ENCODE measurements around the gene P2RX6.

The P2RX6 gene

DNA sequence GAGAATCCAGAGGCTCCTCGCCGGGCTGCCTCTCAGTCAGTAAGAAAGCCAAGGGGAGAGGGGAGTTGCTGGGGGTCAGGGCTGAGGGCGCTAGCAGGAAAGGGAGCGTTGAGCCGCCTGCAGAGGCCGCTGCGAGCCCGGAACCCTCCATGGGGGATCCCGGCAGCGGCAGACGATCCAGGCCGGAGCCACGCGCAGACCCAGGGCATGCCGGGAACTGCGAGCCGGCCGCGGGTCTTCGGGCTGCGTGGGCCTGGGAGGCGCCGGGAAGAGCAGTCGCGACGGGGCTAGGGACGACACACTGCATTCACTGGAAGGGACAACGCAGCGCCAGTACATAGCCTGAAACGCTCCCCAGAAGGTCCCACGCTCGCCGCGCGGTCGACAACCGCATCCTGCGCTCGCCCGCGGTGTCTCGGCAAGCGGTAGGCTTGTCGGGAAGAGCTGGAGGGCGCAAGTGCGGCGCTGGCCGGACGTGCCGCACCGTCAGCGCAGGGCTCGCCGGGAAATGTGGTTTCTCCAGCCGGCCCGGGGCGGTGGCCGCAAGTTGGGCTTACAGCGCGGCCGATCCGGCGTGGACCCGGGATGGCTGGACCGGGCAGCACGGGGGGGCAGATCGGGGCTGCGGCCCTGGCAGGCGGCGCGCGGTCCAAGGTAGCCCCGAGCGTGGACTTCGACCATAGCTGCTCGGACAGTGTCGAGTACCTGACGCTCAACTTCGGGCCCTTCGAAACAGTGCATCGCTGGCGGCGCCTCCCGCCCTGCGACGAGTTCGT is 33.0 kb upstream of the P2RX6 start, which contains the start of gene LZTR1:
Gene LZTR1 (plus strand): TSS at position 511 of the 776 bp plus-strand sequence. CDS start 75 bp downstream, at position 586.
- peak within 1 kb of the TSS; percentile 75 for H3K9ac ChIP-seq (ENCODE audit: low read length)
- peak within 1 kb of the TSS; percentile 54 for H3K27ac ChIP-seq (ENCODE audit: low read length)

DNA sequence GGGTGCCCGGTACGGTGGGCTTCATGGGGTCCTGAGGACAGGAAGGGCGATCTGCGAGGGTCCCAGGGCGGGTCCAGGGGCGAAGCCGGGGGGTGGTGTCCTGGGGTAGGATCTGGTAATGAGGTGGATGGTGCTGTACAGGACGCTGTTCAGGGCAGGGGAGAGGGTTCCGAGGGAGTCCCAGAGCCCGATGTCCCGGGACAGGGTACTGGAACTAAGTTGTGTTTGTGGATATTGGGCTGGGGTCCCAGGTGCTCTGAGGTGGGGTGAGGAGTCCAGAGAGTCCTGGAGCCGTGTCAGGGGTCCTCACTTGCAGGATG is 32.4 kb upstream of the P2RX6 start:
- Histone ChIP-seq H3K27ac (ENCODE audit: low read length) (no peak overlapping the region), H3K36me3 (ENCODE audit: control insufficient read depth, low read depth, low read length) (peaks cover 5% of the 10 kb centered on the region), H3K27me3 (ENCODE audit: control insufficient read depth, insufficient read depth, low read length) (peaks cover 13% of the 10 kb centered on the region), H3K4me1 (ENCODE audit: control insufficient read depth, low read depth, low read length) (peaks cover 10% of the 10 kb centered on the region), H3K9ac (ENCODE audit: low read length) (peak overlapping the region; percentile 75), H3K4me3 (ENCODE audit: low read length) (peak overlapping the region; percentile 79), H3K9me3 (ENCODE audit: control insufficient read depth, low read depth, low read length) (peaks cover 7% of the 10 kb centered on the region)

More for the DNA sequence above, 33.0 kb upstream of the P2RX6 start, which contains the start of gene LZTR1:
- Histone ChIP-seq H3K27me3 (ENCODE audit: control insufficient read depth, insufficient read depth, low read length) (peaks cover 13% of the 10 kb centered on the region), H3K9me3 (ENCODE audit: control insufficient read depth, low read depth, low read length) (peaks cover 7% of the 10 kb centered on the region), H3K4me3 (ENCODE audit: low read length) (peak within 1 kb of the TSS; percentile 79), H3K36me3 (ENCODE audit: control insufficient read depth, low read depth, low read length) (peaks cover 5% of the 10 kb centered on the region), H3K4me1 (ENCODE audit: control insufficient read depth, low read depth, low read length) (peaks cover 10% of the 10 kb centered on the region)

DNA sequence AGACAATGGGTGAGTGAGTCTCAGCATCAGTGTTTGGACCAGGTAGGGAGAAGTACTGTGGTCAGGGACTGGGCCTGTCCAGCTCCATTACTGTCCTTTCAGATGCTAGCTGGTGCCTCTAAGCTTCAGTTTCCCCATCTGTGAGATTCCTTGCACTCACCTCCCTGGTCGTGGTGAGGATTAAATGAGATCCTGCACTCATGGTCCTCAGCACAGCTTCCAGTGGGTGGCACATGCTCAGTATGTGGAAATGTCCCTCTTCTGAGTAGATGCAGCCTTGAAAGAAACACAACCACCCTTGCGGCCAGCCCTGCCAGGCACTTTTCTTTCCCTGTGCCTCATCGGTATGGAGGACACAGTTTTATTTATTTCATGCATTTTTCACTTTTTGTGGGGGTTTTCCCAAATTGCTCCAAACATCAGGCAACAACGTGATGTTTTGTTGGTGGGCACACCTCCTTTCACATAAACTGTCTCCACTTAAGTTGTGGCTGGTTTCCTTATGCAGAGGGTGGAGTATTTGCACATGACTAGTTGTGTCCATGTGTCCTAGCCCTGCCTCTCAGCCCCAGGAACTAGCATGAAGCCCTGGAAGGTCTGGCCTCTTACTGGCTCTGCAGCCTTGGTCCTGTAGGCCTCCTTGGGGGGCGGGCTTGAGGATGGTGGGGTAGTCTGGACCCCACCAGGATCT is 31.7 kb upstream of the P2RX6 start:
- no peak overlapping the region for H3K9ac ChIP-seq (ENCODE audit: low read length)
- H3K27me3 ChIP-seq (ENCODE audit: control insufficient read depth, insufficient read depth, low read length): peaks cover 12% of the 10 kb centered on the region
- H3K27ac ChIP-seq (ENCODE audit: low read length): no peak overlapping the region
- peak overlapping the region; percentile 79 for H3K4me3 ChIP-seq (ENCODE audit: low read length)
- H3K9me3 ChIP-seq (ENCODE audit: control insufficient read depth, low read depth, low read length): peaks cover 6% of the 10 kb centered on the region
- peaks cover 10% of the 10 kb centered on the region for H3K4me1 ChIP-seq (ENCODE audit: control insufficient read depth, low read depth, low read length)
- peaks cover 5% of the 10 kb centered on the region for H3K36me3 ChIP-seq (ENCODE audit: control insufficient read depth, low read depth, low read length)

DNA sequence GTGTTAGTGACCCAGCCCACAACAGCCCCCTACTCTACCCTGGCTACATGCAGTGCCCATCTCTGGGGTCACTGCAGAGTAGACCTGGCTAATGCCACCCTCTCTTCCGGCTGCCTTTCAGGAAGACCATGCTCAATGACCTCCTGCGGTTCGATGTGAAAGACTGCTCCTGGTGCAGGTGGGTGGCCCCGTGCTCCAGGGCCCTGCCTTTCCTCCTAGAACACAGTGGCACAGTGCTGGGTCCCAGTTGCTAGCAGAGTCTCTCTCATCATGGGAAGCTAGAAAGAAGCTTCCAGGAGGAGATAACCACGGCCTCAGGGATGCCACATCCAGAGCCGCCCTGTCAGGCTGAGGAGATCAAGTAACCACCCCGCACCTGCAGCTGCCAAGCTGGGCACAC is 29.2 kb upstream of the P2RX6 start:
- no peak overlapping the region for H3K9ac ChIP-seq (ENCODE audit: low read length)
- H3K27ac ChIP-seq (ENCODE audit: low read length): no peak overlapping the region
- H3K9me3 ChIP-seq (ENCODE audit: control insufficient read depth, low read depth, low read length): no peaks in the 10 kb centered on the region
- no peak overlapping the region for H3K4me3 ChIP-seq (ENCODE audit: low read length)
- H3K36me3 ChIP-seq (ENCODE audit: control insufficient read depth, low read depth, low read length): peaks cover 5% of the 10 kb centered on the region
- no peaks in the 10 kb centered on the region for H3K27me3 ChIP-seq (ENCODE audit: control insufficient read depth, insufficient read depth, low read length)
- peaks cover 10% of the 10 kb centered on the region for H3K4me1 ChIP-seq (ENCODE audit: control insufficient read depth, low read depth, low read length)

DNA sequence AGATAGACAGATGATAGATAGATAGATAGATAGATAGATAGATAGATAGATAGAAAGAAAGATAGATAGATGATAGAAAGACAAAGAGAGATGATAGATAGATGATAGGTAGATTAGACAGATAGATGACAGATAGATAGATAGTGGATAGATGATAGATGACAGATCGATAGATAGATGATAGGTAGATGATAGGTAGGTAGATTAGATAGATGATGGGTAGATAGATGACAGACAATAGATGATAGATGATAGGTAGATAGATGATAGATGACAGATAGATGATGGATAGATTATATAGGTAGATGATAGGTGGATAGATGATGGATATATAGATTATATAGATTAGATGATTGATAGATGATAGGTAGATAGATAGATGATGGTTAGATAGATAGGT is 28.6 kb upstream of the P2RX6 start:
- peaks cover 7% of the 10 kb centered on the region for H3K4me1 ChIP-seq (ENCODE audit: control insufficient read depth, low read depth, low read length)
- H3K4me3 ChIP-seq (ENCODE audit: low read length): no peak overlapping the region
- H3K36me3 ChIP-seq (ENCODE audit: control insufficient read depth, low read depth, low read length): peaks cover 5% of the 10 kb centered on the region
- no peaks in the 10 kb centered on the region for H3K9me3 ChIP-seq (ENCODE audit: control insufficient read depth, low read depth, low read length)
- H3K9ac ChIP-seq (ENCODE audit: low read length): no peak overlapping the region
- H3K27me3 ChIP-seq (ENCODE audit: control insufficient read depth, insufficient read depth, low read length): no peaks in the 10 kb centered on the region
- no peak overlapping the region for H3K27ac ChIP-seq (ENCODE audit: low read length)

DNA sequence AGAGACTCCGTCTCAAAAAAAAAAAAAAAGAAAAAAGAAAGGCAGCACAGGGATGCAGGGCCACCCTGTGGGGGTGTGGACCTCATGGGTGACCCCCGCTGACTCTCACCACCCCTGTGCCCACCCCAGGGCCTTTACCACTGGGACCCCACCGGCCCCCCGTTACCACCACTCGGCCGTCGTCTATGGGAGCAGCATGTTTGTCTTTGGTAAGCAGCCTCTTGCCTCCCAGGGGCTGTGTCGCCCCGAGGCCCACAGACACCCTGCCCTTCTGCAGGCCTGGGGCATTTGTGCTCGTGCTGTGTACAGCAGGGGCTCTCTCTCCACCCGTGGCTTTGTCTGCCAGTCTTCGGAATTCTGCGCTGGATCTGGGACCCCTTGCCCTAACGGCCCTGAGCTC is 27.6 kb upstream of the P2RX6 start:
- Histone ChIP-seq H3K27ac (ENCODE audit: low read length) (no peak overlapping the region), H3K4me3 (ENCODE audit: low read length) (no peak overlapping the region), H3K4me1 (ENCODE audit: control insufficient read depth, low read depth, low read length) (peaks cover 4% of the 10 kb centered on the region), H3K9ac (ENCODE audit: low read length) (no peak overlapping the region), H3K27me3 (ENCODE audit: control insufficient read depth, insufficient read depth, low read length) (no peaks in the 10 kb centered on the region), H3K36me3 (ENCODE audit: control insufficient read depth, low read depth, low read length) (peaks cover 5% of the 10 kb centered on the region), H3K9me3 (ENCODE audit: control insufficient read depth, low read depth, low read length) (no peaks in the 10 kb centered on the region)

DNA sequence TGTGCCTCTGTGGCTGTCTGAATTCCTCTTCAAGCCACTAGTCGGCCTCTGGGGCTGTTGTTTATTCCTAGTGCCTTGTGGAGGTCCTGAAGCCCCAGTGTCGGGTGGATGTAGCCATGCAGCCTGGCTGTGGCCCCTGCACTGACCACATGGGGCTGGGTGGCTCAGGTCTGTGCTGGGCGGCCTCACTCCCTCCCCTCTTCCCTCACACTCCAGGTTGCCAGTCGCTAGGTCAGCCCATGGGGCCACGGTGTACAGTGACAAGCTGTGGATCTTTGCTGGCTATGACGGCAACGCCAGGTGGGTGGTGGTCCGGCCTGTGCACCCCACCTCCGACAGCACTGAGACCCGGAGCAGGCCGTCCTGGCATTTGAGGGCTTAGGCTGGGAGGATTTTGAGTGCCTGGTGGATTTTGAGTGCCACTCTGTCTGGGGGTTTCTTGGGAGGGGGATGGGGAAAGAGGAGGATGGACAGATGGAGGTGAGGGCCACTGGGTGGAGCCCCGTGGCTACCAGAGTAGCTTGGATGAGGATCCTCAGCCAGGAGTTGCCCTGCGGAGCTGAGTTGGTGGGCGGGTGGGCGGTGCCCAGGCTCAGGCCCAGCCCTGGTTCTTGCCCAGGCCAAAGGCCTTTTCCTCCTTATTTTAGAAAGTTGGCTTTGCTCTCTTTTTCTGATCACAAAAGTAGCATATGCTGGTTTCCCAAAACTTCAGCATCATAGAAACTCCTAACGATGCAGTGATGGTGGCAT is 26.2 kb upstream of the P2RX6 start:
- Histone ChIP-seq H3K27me3 (ENCODE audit: control insufficient read depth, insufficient read depth, low read length) (no peaks in the 10 kb centered on the region), H3K27ac (ENCODE audit: low read length) (no peak overlapping the region), H3K4me3 (ENCODE audit: low read length) (no peak overlapping the region), H3K4me1 (ENCODE audit: control insufficient read depth, low read depth, low read length) (no peaks in the 10 kb centered on the region), H3K9ac (ENCODE audit: low read length) (no peak overlapping the region), H3K36me3 (ENCODE audit: control insufficient read depth, low read depth, low read length) (peaks cover 8% of the 10 kb centered on the region), H3K9me3 (ENCODE audit: control insufficient read depth, low read depth, low read length) (no peaks in the 10 kb centered on the region)

DNA sequence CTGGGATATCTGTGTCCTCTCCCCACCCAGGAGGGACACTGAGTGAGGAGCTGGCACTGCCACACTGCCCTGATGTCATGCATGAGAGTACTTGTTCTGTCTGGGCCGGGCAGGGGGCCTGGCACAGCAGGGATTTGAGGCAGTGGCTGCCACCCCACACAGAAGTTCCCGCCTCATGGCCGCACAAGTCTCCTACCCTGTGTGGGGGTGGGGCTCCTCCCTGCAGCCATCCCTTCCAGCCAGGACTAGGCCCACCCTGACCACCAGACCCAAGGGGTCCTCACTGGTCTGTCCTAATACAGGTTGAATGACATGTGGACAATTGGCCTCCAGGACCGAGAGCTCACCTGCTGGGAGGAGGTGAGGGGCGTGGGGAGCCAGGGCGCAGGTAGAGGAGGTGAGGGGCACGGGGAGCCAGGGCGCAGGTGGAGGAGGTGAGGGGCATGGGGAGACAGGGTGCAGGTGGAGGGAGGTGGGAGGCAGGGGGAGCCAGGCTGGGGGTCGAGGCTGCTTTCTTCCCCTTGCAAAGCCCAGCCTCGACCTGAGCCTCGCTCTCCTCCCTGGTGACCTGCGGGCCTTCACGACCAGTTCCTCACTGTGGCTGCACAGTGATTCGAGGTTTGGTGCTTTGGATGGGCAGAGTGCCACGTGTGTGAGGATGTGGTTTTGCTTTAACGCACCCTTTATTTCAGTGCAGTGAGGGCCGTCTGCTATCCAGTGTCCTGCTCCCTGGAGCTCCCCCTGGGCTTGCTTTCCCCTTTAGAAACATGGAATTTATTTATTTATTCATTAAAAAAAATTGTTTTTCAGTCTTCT is 25.4 kb upstream of the P2RX6 start:
- Histone ChIP-seq H3K27me3 (ENCODE audit: control insufficient read depth, insufficient read depth, low read length) (no peaks in the 10 kb centered on the region), H3K36me3 (ENCODE audit: control insufficient read depth, low read depth, low read length) (peaks cover 8% of the 10 kb centered on the region), H3K27ac (ENCODE audit: low read length) (no peak overlapping the region), H3K9me3 (ENCODE audit: control insufficient read depth, low read depth, low read length) (no peaks in the 10 kb centered on the region), H3K4me1 (ENCODE audit: control insufficient read depth, low read depth, low read length) (no peaks in the 10 kb centered on the region), H3K9ac (ENCODE audit: low read length) (no peak overlapping the region), H3K4me3 (ENCODE audit: low read length) (no peak overlapping the region)

DNA sequence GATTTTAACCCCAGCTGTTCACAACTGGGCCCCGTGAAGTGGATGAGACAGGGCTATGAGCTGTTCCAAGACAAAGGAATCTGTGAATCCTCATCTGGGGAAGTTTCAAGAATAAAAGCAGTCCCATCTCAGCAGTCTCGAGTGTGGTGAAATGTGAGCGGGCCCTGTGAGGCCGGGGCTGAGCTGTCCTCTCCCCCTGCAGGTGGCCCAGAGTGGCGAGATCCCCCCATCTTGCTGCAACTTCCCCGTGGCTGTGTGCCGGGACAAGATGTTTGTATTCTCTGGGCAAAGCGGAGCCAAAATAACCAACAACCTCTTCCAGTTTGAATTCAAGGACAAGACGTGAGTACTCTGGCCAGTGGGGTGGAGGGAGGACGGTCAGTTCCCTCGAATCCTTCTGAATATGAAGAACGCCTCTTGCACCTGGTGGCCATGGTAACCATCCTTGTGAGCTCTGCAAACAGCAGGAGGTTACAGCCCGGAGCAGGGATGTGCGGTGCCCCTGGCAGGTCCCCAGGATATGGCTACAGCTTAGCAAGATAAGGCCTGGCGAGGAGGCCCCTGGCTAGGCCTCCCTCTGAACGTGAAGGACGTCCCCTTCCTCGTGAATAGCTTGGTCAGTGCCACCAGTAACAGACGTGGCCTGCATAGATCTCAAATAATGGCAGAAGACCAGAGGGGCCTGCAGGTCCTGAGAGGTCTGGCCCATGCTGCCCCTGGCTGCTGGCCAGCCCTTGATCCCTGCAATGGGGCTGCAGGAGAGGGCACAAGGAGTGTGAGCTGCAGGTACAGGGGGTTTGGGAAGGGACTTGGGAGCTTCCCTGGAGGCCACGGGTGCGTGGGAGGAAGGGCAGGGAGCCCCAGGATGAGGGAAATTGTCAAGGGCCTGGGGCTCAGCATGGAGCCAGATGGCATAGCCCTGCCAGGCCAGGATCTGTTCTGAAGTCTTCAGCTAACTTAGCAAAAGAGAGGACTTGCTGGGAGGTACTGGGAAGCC is 24.5 kb upstream of the P2RX6 start:
- no peak overlapping the region for H3K9ac ChIP-seq (ENCODE audit: low read length)
- H3K4me1 ChIP-seq (ENCODE audit: control insufficient read depth, low read depth, low read length): no peaks in the 10 kb centered on the region
- H3K4me3 ChIP-seq (ENCODE audit: low read length): no peak overlapping the region
- H3K36me3 ChIP-seq (ENCODE audit: control insufficient read depth, low read depth, low read length): peaks cover 8% of the 10 kb centered on the region
- no peak overlapping the region for H3K27ac ChIP-seq (ENCODE audit: low read length)
- H3K27me3 ChIP-seq (ENCODE audit: control insufficient read depth, insufficient read depth, low read length): no peaks in the 10 kb centered on the region
- no peaks in the 10 kb centered on the region for H3K9me3 ChIP-seq (ENCODE audit: control insufficient read depth, low read depth, low read length)

DNA sequence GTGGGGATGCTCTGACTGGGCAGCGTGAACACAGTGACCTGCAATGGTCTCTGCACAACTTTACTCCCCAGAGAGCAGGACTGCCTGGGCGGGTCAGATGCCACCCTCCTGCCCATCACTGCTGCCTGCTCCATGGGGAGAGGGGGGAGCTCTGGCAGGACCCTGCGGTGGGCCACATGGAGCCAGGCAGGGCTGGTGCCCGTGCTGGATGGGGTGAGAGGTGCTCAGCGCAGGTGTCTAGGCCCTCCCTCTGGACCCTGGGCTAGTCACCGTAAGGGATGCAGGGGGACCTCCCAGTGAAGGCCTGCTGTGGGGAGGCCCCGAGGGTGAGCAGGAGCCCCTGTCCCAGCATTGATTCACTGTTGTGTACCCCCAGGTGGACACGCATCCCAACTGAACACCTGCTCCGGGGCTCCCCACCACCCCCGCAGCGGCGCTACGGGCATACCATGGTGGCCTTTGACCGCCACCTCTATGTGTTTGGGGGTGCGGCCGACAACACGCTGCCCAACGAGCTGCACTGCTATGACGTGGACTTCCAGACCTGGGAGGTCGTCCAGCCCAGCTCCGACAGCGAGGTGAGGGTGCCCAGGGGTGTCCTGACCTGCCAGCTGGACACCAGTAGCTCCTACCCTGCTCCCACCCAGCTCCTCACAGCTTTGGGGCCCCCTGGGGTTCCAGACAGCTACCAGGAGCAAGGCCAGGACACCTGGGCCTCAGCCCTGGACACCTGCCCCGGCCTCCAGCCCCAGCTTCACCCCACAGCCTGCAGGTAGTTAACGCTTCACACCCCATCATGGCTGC is 23.5 kb upstream of the P2RX6 start:
- no peaks in the 10 kb centered on the region for H3K27me3 ChIP-seq (ENCODE audit: control insufficient read depth, insufficient read depth, low read length)
- H3K27ac ChIP-seq (ENCODE audit: low read length): no peak overlapping the region
- H3K9me3 ChIP-seq (ENCODE audit: control insufficient read depth, low read depth, low read length): no peaks in the 10 kb centered on the region
- no peak overlapping the region for H3K4me3 ChIP-seq (ENCODE audit: low read length)
- no peak overlapping the region for H3K9ac ChIP-seq (ENCODE audit: low read length)
- H3K4me1 ChIP-seq (ENCODE audit: control insufficient read depth, low read depth, low read length): no peaks in the 10 kb centered on the region
- peaks cover 3% of the 10 kb centered on the region for H3K36me3 ChIP-seq (ENCODE audit: control insufficient read depth, low read depth, low read length)

All from iPS-18a (cell line).